Kidney (tissue), 14 donors: ENCODE data around the gene APOL1. TPM values are rescaled to one million over a fixed set of nuclear protein-coding genes. Genes with fewer than 3 reads are reported as not detected.
A peak's percentile ranks its signal among the peaks of the same experiment; 100 is the strongest.

Experiments
- DNase-seq, 5 donors: peaks; one replicate each; pipeline ENCODE4 v3.0.0-alpha.2; 2013 to 2020
- FAIRE-seq: peaks from 2 replicates; lab custom pipeline; 2012; peaks lifted over from hg19 to GRCh38; lab: Jason Lieb, UNC
- H3K27ac ChIP-seq, 2 donors: one replicate each; pipeline ENCODE4 v1.7.0; 2013; ENCODE audit warnings: low read depth in 2 of 2, low read length in 2 of 2, inconsistent platforms in 1 of 2
- H3K27me3 ChIP-seq: one replicate; pipeline ENCODE4 v1.7.1; 2013; ENCODE audit warnings: low read length, inconsistent platforms; ENCODE audit not compliant: control insufficient read depth, insufficient read depth
- H3K36me3 ChIP-seq, 3 donors: one replicate each; pipeline versions ENCODE4 v1.7.0 to v1.7.1; 2013; ENCODE audit warnings: low read length in 3 of 3, control low read depth in 1 of 3, inconsistent platforms in 1 of 3; ENCODE audit not compliant: insufficient read depth in 3 of 3, control insufficient read depth in 2 of 3
- H3K4me1 ChIP-seq, 3 donors: one replicate each; pipeline versions ENCODE4 v1.7.0 to v1.7.1; 2013; ENCODE audit warnings: low read length in 3 of 3, inconsistent platforms in 1 of 3, low read depth in 1 of 3; ENCODE audit not compliant: control insufficient read depth in 2 of 3, insufficient read depth in 2 of 3
- H3K4me3 ChIP-seq, 3 donors: one replicate each; pipeline versions ENCODE4 v1.7.0 to v1.8.1; 2013; ENCODE audit warnings: low read length in 3 of 3, control low read depth in 1 of 3, inconsistent platforms in 1 of 3
- H3K9ac ChIP-seq, 3 donors: one replicate each; pipeline versions ENCODE4 v1.7.0 to v1.7.1; 2013; ENCODE audit warnings: low read length in 3 of 3, control low read depth in 1 of 3, inconsistent platforms in 1 of 3
- H3K9me3 ChIP-seq, 3 donors: one replicate each; pipeline versions ENCODE4 v1.7.0 to v1.7.1; 2013; ENCODE audit warnings: low read length in 3 of 3, control low read depth in 1 of 3, inconsistent platforms in 1 of 3; ENCODE audit not compliant: control insufficient read depth in 2 of 3, insufficient read depth in 1 of 3
- intact Hi-C: fragments of 100-400 bp; cut with DNase I; formaldehyde crosslinking; loops from one replicate; pipeline ENCODE4 v1.11.1; 2022
- polyA plus RNA-seq: library from polyadenylated mRNA; stranded (reverse); fragments of 350-450 nt; fragmentation: Illumina TruSeq; extraction: RNeasy Lipid Tissue Mini Kit (QIAGEN cat#74804); gene quantifications from one replicate; pipeline ENCODE4 v1.2.3, GENCODE V29; 2014; ENCODE audit warnings: low read depth, low replicate concordance; ENCODE audit not compliant: insufficient read depth
- total RNA-seq: library from RNA; stranded (reverse); fragmentation: NEBNext Ultra II Directional; extraction: Animal tissue kit (Norgen Biotek cat#: 25700); gene quantifications from one replicate; pipeline ENCODE4 v1.2.1, GENCODE V29; 2021
- TF ChIP-seq, protein P1 (sequence below): IDR thresholded peaks from 3 replicates; pipeline ENCODE4 v1.5.1; 2012; ENCODE audit warnings: mild to moderate bottlenecking, moderate library complexity, borderline replicate concordance; ENCODE audit not compliant: insufficient read depth; ENCODE audit errors: extremely low read depth
- donor health status: control.
- donor health status: control.
- donor health status: control.
- donor health status: control.
- donor health status: control.
- donor health status: DM: yes; HTN: yes; CAD: no.
- donor health status: Normal renal cell carcinoma (clear cell type).

The APOL1 gene
- total and polyA plus RNA-seq, 2 donors from 2014 or later = 51.8 to 160 TPM

- H3K27ac ChIP-seq = no peak overlapping the region
- H3K9me3 ChIP-seq = no peaks in the 10 kb centered on the region
- FAIRE-seq = no peak
- no peak for DNase-seq
- no peaks in the 10 kb centered on the region for H3K27me3 ChIP-seq
- H3K36me3 ChIP-seq = peaks cover 0 to 30% (median 26%) of the 10 kb centered on the region in 3 donors
- H3K9ac ChIP-seq = no peak overlapping the region
- H3K4me3 ChIP-seq = no peak overlapping the region
- H3K4me1 ChIP-seq = peaks cover 0 to 5% (median 0%) of the 10 kb centered on the region in 3 donors
- TF ChIP-seq, protein P1, sequence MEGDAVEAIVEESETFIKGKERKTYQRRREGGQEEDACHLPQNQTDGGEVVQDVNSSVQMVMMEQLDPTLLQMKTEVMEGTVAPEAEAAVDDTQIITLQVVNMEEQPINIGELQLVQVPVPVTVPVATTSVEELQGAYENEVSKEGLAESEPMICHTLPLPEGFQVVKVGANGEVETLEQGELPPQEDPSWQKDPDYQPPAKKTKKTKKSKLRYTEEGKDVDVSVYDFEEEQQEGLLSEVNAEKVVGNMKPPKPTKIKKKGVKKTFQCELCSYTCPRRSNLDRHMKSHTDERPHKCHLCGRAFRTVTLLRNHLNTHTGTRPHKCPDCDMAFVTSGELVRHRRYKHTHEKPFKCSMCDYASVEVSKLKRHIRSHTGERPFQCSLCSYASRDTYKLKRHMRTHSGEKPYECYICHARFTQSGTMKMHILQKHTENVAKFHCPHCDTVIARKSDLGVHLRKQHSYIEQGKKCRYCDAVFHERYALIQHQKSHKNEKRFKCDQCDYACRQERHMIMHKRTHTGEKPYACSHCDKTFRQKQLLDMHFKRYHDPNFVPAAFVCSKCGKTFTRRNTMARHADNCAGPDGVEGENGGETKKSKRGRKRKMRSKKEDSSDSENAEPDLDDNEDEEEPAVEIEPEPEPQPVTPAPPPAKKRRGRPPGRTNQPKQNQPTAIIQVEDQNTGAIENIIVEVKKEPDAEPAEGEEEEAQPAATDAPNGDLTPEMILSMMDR = no peak
- intact Hi-C loops = no loop called here
These were observed 27.4 kb downstream of the APOL1 start for GRCh38 chr22:36280379-36280778.

GRCh38 chr22:36281781-36282327, 28.9 kb downstream of the APOL1 start:
- TF ChIP-seq, protein P1 = no peak
- Histone ChIP-seq H3K27ac (no peak overlapping the region), H3K9ac (no peak overlapping the region), H3K36me3 (peaks cover 2 to 45% (median 37%) of the 10 kb centered on the region in 3 donors), H3K4me1 (peaks cover 0 to 5% (median 0%) of the 10 kb centered on the region in 3 donors), H3K9me3 (no peaks in the 10 kb centered on the region), H3K4me3 (no peak overlapping the region), H3K27me3 (no peaks in the 10 kb centered on the region)
- FAIRE-seq (no peak), DNase-seq (peak in 2 of 5 donors; percentile 23 to 34)
- intact Hi-C loops = no loop called here

DNA sequence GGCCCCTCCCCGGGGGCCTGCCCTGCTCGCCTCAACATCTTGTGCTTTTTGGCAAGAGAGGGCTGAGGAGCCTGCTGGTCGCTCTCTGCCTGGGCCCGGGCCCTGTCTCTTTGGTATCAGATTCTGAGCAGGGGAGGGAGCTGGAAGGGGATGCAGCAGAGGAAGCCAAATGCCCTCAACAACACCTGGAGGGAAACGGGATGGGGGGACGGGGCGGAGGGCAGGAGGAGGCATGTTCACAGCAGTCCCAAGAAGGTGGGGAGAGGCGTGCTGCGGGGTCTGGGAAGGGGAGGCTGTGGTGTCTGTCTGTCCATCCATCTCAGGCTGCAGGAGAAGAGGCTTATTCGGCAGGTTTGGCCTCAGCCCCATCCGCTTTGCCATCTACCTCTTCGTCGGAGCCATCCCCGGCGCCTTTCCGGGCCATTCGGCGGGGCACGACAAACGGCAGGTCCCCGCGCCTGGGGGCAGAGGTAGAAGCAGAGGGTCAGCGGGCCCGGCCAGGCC, 29.4 kb downstream of the APOL1 start:
- H3K9me3 ChIP-seq = no peaks in the 10 kb centered on the region
- FAIRE-seq = no peak
- intact Hi-C loops = no loop called here

More for the DNA sequence above, 29.4 kb downstream of the APOL1 start:
- Histone ChIP-seq H3K4me1 (peaks cover 0 to 2% (median 0%) of the 10 kb centered on the region in 3 donors), H3K9ac (no peak overlapping the region), H3K27ac (no peak overlapping the region), H3K36me3 (peaks cover 2 to 48% (median 39%) of the 10 kb centered on the region in 3 donors), H3K27me3 (no peaks in the 10 kb centered on the region), H3K4me3 (no peak overlapping the region)
- TF ChIP-seq, protein P1 = no peak
- no peak for DNase-seq
